Mucosa of stomach (tissue), 1 donor: ENCODE results near the gene RAB7A.

Experiments used
- H3K27me3 ChIP-seq: one replicate; pipeline ENCODE4 v1.7.0; 2013; ENCODE audit warnings: mild to moderate bottlenecking, low read length; ENCODE audit not compliant: control insufficient read depth, insufficient read depth
- H3K36me3 ChIP-seq: one replicate; pipeline ENCODE4 v1.7.0; 2013; ENCODE audit warnings: low read length; ENCODE audit not compliant: control insufficient read depth, insufficient read depth
- H3K4me1 ChIP-seq: one replicate; pipeline ENCODE4 v1.7.0; 2013; ENCODE audit warnings: mild to moderate bottlenecking, low read length; ENCODE audit not compliant: control insufficient read depth, insufficient read depth
- H3K4me3 ChIP-seq: one replicate; pipeline ENCODE4 v1.7.0; 2013; ENCODE audit warnings: low read length
- H3K9ac ChIP-seq: one replicate; pipeline ENCODE4 v1.7.0; 2013; ENCODE audit warnings: mild to moderate bottlenecking, low read length, moderate library complexity
- H3K9me3 ChIP-seq: one replicate; pipeline ENCODE4 v1.7.0; 2013; ENCODE audit warnings: mild to moderate bottlenecking, low read length, moderate library complexity; ENCODE audit not compliant: control insufficient read depth
- donor health status: Pancreatic carcinoma.

Gene RAB7A

GRCh38 chr3:128784232-128784631 is 58.2 kb downstream of the RAB7A start:
- H3K4me3 ChIP-seq = no peak overlapping the region
- H3K9ac ChIP-seq = no peak overlapping the region
- no peaks in the 10 kb centered on the region for H3K27me3 ChIP-seq
- no peaks in the 10 kb centered on the region for H3K36me3 ChIP-seq
- no peaks in the 10 kb centered on the region for H3K9me3 ChIP-seq
- H3K4me1 ChIP-seq = peaks cover 43% of the 10 kb centered on the region

- Histone ChIP-seq H3K36me3 (no peaks in the 10 kb centered on the region), H3K9me3 (no peaks in the 10 kb centered on the region), H3K4me3 (no peak overlapping the region), H3K9ac (no peak overlapping the region), H3K27me3 (no peaks in the 10 kb centered on the region), H3K4me1 (peaks cover 40% of the 10 kb centered on the region)
Measured at GRCh38 chr3:128784843-128785242, 58.9 kb downstream of the RAB7A start.

DNA sequence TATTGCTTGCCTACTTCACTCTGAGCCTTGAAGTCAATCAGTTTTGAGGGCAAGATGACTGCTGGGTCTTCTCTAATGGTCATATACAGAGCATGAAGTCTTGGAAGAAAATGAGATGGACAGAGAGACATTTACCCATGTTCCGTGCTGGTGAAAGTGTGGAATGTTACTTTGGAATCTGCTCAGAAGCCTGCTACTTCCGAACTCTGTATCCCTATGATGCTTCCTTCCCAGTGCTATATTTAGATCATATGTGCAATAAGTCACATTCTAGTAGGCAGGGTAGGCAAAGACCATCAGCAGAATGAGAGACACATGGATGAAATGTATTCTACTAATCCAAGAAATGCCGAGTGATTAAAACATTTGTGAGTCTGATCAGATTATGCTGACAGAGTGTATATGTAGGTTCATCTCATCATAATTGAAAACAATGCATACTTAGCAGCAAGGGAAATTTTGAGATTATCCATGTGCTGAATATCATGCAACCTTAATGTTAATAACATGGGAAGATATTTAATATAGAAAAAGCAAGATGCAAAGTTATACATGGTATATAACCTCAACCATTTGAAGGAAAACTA is 60.5 kb downstream of the RAB7A start:
- no peaks in the 10 kb centered on the region for H3K36me3 ChIP-seq
- no peaks in the 10 kb centered on the region for H3K9me3 ChIP-seq
- H3K4me1 ChIP-seq = peaks cover 26% of the 10 kb centered on the region
- H3K4me3 ChIP-seq = no peak overlapping the region
- H3K27me3 ChIP-seq = no peaks in the 10 kb centered on the region
- H3K9ac ChIP-seq = no peak overlapping the region

GRCh38 chr3:128787256-128788253 is 61.6 kb downstream of the RAB7A start:
- no peak overlapping the region for H3K9ac ChIP-seq
- H3K36me3 ChIP-seq = no peaks in the 10 kb centered on the region
- H3K9me3 ChIP-seq = no peaks in the 10 kb centered on the region
- no peak overlapping the region for H3K4me3 ChIP-seq
- H3K4me1 ChIP-seq = peaks cover 17% of the 10 kb centered on the region
- no peaks in the 10 kb centered on the region for H3K27me3 ChIP-seq

GRCh38 chr3:128788268-128788869 is 62.4 kb downstream of the RAB7A start:
- Histone ChIP-seq H3K4me1 (peaks cover 11% of the 10 kb centered on the region), H3K9ac (no peak overlapping the region), H3K9me3 (no peaks in the 10 kb centered on the region), H3K27me3 (no peaks in the 10 kb centered on the region), H3K36me3 (no peaks in the 10 kb centered on the region), H3K4me3 (no peak overlapping the region)

GRCh38 chr3:128794067-128794768 is 68.2 kb downstream of the RAB7A start:
- no peak overlapping the region for H3K9ac ChIP-seq
- no peaks in the 10 kb centered on the region for H3K9me3 ChIP-seq
- no peak overlapping the region for H3K4me3 ChIP-seq
- peaks cover 7% of the 10 kb centered on the region for H3K36me3 ChIP-seq
- H3K4me1 ChIP-seq = peaks cover 7% of the 10 kb centered on the region
- H3K27me3 ChIP-seq = no peaks in the 10 kb centered on the region

- no peak overlapping the region for H3K9ac ChIP-seq
- H3K4me1 ChIP-seq = peaks cover 7% of the 10 kb centered on the region
- H3K36me3 ChIP-seq = peaks cover 11% of the 10 kb centered on the region
- no peaks in the 10 kb centered on the region for H3K27me3 ChIP-seq
- no peaks in the 10 kb centered on the region for H3K9me3 ChIP-seq
- no peak overlapping the region for H3K4me3 ChIP-seq
Measured at GRCh38 chr3:128794770-128795649, 69.0 kb downstream of the RAB7A start.

DNA sequence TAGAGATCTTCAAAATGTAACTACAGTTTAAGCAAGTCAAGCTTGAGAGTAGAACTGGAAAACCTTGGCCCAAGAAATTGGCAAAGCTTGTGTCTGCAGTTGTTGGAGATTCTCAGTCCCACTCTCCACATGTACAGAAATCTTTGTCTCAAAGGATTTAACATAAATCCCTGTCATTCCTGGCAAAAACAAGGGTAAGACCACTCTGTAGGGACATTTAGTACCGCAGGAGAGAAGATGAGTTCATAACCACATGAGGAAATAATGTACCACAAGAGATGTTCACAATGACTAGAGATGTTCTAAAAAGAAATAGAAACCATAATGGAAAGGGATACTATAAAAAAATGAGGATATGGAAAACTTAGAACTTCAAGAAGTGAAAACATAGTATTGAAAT is 73.7 kb downstream of the RAB7A start:
- Histone ChIP-seq H3K9ac (no peak overlapping the region), H3K4me3 (no peak overlapping the region), H3K4me1 (peaks cover 8% of the 10 kb centered on the region), H3K36me3 (peaks cover 11% of the 10 kb centered on the region), H3K27me3 (no peaks in the 10 kb centered on the region), H3K9me3 (no peaks in the 10 kb centered on the region)

DNA sequence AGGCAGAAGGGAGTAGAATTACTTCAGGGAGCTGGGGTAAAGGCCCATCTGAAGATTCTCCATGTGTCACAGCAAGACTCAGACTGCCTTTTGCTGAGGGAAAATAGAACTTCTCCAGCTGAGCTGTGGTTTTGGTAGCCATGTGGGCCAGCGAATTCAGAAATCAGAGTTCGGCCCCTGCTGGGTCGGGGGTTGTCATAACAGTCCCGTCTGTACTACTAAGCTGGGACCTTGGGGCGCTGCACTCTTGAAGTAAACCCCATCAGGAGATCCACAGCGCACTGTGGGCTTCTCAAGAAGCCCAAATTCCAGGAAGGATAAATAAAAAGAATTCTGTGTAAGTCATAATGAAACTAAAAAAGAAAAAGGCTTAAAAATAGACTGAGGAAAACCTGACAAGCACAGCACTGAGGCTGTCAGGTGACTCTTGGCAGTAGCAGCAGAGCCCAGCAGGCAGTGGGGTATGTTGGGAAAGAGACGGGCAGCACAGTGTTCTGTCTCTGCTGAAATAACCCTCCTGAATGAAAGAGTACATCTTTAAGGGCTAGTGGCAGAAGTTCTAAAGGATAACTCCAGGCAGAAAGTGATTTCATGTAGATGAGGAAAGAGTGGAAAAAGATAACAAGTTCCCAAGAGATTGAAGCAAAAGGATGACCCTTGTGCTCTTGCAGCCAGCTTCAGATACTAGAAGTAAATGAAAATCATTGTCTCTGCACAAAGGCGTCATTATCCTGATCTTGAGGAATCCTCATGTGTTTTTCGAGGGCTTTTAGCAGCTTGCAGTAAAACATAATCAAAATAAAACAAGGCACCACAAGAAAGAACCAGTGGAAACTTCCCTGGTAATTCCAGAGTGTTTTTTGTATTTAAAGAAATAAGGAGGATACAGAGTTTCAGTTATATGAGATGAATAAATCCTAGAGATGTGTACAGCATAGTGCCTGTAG is 74.5 kb downstream of the RAB7A start:
- peaks cover 9% of the 10 kb centered on the region for H3K4me1 ChIP-seq
- peaks cover 11% of the 10 kb centered on the region for H3K36me3 ChIP-seq
- no peak overlapping the region for H3K9ac ChIP-seq
- no peaks in the 10 kb centered on the region for H3K9me3 ChIP-seq
- no peak overlapping the region for H3K4me3 ChIP-seq
- H3K27me3 ChIP-seq = no peaks in the 10 kb centered on the region

- Histone ChIP-seq H3K4me1 (peaks cover 20% of the 10 kb centered on the region), H3K36me3 (peaks cover 17% of the 10 kb centered on the region), H3K4me3 (no peak overlapping the region), H3K9me3 (no peaks in the 10 kb centered on the region), H3K9ac (no peak overlapping the region), H3K27me3 (no peaks in the 10 kb centered on the region)
Measured at GRCh38 chr3:128801779-128802380, 75.9 kb downstream of the RAB7A start.
